Hypothalamus (tissue), 51 donors: ENCODE results near the gene GMEB2.
A peak's percentile ranks its signal among the peaks of the same experiment; 100 is the strongest.
"Not testable (repeated sequence)": the region's sequence is repeated elsewhere in the genome, so short reads cannot be mapped to it uniquely, and the experiment has no call there.

ENCODE experiments used
- DNase-seq, 51 donors: peaks; one replicate each; lab custom pipeline; 2025; lab: John Stamatoyannopoulos, UW

GMEB2 gene, protein sequence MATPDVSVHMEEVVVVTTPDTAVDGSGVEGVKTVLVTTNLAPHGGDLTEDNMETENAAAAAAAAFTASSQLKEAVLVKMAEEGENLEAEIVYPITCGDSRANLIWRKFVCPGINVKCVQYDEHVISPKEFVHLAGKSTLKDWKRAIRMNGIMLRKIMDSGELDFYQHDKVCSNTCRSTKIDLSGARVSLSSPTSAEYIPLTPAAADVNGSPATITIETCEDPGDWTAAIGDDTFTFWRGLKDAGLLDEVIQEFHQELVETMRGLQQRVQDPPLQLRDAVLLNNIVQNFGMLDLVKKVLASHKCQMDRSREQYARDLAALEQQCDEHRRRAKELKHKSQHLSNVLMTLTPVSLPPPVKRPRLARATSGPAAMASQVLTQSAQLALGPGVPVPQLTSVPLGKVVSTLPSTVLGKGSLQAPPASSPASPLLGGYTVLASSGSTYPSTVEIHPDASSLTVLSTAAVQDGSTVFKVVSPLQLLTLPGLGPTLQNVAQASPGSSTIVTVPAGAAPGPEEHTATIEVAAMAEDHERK

DNA sequence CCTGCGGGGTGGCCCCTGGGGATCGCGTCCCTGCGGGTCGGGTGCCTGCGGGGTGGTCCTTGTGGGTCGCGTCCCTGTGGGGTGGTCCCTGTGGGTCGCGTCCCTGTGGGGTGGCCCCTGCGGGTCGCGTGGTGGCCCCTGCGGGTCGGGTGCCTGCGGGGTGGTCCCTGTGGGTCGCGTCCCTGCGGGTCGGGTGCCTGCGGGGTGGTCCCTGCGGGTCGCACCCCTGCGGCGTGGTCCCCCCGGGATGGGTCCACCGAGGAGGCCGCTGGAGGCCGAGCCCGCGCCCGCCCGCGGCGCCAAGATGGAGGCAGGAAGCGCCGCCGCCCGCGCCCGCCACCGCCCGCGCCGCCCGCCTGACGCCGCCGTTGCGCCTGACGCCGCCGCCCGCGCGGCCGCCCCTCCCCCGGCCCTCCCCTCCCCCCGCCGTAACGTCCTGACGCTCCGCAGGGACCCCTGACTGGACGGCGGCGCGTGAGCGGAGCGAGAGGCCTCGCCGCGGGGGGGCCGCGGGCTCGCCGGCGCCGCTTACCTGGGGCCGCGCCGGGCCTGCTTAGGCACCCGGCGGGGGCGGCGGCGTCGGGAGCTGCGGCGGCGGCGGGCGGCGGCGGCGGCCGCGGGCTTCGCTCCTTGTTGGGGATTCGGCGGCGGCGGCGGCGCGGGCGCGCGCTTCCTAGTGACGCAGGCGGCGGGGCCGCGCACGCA, at the start of gene GMEB2:
TSS of gene GMEB2 (minus strand) at position 678 of the 705 bp plus-strand sequence. CDS start 7,704 bp downstream, outside the sequence.
- peak in 50 of 51 donors; percentile 38 to 91 (median 76) for DNase-seq

DNA sequence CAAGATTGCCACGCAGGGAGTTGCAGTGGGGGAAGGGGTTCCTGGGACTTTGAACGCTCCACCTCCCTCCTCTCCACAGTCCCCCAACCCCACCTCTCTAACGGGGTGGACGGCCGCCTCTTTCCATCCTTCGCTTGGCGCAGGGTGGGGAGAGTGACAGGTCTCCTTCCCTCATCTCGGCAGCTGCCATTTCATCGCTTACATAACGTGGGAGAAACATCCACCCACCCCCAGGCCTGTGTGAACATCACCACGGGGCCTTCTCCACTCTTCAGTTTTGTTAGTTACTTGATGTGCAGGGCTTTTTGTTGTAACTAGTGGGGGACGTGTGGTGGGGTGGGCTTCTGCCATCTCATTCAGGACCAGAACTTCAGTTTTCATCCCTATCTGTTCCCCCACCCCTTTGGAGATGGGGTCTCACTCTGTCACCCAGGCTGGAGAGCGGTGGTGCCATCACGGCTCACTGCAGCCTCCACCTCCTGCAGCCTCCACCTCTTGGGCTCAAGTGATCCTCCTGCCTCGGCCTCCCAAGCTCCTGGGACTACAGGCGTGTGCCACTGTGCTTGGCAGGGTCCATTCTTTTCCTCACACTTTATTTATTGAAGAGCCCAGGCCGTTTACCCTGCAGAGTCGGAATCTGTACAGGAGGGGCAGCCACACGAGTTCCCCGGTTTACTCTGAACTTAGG, 48.9 kb upstream of the GMEB2 start:
- DNase-seq, result no peak

DNA sequence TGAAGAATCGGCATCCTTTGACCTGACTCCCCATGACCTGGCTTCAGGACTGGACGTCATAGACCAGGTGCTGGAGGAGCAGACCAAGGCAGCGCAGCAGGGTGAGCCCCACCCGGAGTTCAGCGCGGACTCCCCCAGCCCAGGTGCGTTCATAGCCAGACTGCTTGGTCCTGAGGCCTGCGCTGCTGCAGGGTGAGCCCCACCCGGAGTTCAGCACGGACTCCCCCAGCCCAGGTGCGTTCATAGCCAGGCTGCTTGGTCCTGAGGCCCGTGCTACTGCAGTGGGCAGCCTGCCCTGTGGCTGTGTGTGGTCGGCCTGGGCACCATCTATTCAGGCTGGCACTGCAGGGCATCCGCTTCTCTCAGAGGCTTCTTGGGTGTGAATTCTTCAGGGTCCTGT, 47.0 kb upstream of the GMEB2 start:
- no peak for DNase-seq

DNA sequence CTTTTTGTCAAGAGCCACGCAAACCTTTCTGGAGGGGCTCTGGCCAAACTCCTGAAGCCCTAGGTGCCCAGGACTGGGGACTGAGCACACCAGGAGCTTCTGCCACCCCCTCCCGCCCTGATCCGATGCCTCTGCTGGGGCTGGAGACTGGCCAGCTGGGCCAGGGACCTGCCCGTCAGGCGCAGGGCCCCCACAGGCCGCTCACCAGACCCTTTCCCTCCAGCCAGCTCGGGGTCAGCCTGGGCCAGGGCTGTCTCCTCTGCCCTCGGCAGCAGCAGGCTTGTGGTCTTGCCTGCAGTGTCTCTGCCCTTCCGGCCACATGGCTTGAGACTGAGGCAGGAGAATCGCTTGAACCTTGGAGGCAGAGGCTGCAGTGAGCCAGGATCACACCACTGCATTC, 45.8 kb upstream of the GMEB2 start:
- no peak for DNase-seq

DNA sequence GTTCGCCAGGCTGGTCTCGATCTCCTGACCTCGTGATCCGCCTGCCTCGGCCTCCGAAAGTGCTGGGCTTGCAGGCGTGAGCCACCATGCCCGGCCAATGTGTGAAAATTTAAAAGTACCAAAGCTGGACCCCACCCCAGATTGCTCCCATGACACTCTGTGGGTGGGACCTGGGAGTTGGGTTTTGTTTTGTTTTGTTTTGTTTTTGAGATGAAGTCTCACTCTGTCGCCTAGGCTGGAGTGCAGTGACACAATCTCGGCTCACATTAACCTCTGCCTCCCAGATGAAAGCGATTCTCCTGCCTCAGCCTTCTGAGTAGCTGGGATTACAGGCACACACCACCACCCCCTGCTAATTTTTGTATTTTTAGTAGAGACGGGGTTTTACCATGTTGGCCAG, 44.8 kb upstream of the GMEB2 start:
- DNase-seq, result not testable (repeated sequence)

DNA sequence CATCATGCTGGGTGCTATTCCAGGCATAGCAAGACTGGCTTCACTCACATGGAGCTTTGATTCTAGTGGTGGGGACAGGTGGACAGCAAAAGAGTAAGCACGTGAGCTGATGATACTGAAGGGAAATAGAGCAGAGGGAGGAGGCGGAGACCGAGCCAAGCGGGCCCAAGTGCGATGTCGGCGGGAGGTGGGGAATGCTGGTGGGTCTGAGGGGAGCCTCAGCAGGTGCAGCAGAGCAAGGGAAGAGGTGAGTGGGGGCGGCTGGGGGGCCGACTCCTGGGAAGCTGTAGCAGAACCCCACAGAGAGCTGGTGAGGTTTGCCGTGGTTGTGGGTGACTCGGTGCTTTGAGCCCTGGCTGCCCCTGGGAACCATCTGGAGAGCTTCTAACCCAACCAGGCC, 41.5 kb upstream of the GMEB2 start:
- no peak for DNase-seq

DNA sequence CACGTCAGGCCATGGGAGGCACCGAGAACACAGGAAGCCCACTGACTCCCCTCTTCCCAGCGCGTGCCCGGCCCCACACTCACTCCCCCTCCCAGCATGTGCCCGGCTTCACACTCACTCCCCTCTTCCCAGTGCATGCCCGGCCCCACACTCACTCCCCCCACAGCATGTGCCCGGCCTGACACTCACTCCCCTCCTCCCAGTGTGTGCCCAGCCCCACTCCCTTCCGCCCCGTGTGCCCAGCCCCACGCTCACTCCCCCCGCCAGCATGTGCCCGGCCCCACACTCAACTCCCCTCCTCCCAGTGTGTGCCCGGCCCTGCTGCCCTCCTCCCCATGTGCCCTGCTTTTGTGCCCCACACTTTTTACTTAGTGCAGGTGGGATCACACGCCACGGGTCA, 41.0 kb upstream of the GMEB2 start:
- DNase-seq, result no peak

DNA sequence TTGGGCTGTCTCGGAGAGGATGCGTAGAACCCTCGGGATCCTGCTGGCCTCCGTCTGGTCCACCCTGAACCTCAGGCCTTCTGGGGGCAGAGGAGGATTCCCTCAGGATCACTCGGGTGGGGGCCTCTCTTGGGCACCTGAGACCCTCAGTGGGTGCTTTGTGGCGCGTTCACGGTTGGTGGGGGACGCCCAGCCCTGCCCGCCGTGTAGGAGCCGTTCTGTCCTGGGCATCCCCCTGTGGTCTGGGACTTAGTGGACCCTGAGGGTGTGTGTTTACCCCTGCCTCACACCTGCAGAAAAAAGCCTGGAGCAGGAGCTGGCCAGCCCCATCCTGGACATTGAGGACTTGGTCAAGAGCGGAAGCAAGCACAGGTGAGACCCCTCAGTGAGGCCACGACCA, 38.8 kb upstream of the GMEB2 start:
- DNase-seq, result no peak

DNA sequence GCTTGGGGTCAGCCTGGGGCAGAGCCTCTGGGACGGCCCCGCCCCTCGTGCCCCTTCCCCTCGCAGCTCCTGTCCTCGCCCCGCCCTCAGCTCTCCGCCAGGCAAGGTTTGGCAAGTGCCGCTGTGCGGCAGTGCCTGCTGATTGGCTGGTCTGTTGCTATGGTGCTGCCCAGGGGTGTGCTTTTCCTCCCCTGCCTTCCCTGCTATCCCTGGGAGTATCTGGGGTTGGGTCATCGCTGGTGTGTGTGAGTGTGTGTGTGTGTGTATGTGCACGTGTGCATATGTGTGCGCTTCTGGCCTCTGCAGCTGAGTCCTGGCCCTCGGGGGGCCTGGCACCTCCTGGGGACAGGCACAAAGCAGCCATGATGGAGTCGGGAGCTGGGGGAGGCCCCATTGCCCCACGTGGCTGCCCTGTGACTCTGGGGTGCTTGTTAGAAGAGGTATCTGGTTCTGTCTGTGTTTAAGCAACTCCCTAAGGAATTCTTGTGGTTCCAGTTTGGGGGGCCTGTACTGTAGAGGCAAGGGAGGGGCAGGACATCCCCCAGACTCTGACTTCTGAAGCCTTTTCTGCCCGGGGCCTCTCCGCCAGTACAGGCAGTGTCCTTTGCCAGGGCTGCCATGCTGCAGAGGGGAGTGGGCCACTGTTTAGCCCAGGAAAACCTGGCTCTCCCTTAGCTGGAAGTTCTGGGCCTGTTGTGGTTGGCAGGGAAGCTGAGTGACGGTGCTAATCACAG, 38.1 kb upstream of the GMEB2 start:
- DNase-seq, result peak in 32 of 51 donors; percentile 5 to 74 (median 44)

DNA sequence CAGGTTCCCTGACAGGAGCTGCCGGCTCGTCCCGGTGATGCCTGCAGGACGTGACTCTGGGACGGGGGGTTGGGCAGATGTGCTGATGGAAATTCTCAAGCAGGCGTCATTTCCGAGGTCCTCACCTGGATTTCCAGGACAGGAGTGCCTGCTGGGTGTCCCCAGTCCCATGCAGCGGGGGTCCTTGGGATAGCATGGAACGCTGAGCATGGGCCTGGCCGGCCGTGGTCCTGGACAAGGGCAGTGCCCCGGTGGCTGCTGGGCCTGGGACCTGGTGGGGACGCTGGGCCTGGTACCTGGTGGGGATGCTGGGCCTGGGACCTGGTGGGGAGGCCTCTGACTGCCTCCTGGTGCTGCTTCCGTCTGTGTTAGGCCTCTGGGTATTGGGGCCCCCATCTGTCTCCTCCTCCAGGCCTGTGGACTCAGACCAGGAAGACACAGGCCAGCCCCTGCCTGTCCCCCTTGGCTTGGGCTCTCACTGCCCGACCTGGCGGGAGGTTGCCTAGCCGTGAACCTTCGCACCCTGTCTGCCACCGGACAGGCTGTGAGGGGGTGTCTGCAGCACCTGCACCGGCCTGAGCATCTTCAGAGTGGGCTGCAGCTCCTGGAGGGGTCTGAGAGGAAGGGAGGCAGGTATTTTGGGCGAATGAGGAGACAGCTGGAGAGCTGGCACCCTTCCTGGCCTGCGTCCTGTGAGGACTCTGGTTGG, 37.4 kb upstream of the GMEB2 start:
- no peak for DNase-seq

DNA sequence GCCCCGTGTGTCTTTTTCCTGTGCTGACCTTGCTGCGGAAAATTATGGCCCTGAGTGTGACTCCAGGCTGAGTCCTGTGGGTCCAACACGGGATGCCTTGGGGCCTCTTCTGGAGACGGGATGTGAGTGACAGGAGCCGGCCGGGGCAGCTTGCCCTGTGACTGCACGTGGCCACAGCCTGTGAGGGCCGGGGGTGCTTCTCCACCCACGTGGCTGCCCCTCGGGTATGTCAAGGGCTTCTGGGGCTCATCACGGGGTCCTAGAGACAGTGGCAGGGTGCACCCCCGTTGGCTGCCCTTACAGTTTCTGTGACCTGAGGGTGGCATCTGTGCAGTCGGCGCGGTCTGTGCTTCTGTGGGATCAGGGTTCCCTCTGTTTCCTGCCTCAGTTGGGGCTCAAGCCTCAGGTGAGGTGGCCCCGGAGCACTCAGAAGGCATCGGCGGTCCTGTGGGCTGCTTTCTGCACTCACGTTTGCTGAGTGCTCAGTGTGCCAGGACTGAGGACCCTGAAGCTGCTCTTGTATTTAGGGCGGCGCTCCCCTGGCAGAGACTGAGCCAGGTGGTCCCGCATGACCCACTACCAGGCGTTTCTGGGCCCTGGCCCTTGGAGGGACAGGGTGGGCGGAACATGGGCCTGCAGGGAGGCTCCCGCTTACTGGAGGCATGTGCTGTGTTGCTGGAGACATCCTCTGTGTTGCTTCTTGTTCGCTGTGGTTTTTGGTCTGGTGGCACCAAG, 36.6 kb upstream of the GMEB2 start:
- no peak for DNase-seq

DNA sequence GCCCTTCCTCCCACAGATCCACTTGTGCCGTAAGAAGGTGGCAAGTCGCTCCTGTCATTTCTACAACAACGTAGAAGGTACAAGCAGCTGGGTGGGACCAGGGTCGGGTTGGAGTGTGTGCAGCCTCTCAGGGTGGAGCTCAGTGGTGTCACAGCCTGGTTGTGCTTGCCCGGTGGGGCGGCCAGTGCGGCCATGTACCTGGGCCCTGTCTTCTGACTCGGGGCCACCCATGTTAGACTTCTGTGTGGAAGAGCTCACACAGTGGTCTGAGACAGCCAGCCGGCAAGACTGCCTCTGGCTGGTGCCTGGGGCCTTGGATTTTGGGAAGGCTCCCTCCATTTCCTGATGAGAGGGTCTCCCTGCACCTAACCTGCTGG, 35.9 kb upstream of the GMEB2 start:
- DNase-seq, result no peak

DNA sequence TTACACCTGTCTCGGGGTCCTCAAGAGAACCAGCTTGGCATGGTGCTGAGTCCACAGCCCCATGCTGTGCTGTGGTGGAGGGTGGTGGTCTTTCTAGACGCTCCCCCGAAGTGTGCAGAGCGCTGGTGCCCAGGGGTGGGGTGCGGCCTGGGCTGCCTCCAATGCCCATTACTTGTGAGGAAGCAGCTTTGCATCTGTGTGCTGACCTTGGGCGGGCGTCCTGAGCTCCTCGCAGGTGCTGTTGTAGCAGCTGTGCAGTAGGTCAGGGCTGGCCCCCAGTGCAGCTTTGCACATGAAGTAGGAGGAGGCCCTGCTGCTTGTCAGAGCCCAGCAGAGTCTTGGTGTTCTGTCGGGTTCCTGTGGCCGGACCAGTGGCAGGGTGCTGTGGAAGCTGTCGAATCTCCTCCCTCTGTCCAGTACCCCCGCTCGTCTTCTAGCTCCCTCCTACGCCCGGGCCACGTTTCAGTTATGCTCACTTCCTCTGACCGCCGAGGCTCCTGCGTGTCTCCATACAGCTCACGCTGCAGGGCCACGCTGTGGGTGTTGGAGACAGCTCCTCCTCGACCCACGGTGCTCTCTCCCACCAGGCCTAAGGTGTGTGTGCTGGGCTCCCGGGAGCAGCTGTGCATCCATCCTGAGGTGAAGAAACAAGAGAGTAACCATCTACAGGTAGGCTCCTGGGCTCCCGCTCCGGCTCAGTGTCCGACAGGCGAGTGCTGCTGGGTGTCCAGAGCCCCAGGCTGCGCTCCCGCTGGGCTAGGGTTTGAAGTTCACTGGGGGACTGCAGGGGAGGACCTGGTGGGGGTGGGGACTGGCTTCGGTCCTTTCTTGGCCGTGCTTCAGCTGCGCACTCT, 35.3 kb upstream of the GMEB2 start:
- DNase-seq, result no peak

DNA sequence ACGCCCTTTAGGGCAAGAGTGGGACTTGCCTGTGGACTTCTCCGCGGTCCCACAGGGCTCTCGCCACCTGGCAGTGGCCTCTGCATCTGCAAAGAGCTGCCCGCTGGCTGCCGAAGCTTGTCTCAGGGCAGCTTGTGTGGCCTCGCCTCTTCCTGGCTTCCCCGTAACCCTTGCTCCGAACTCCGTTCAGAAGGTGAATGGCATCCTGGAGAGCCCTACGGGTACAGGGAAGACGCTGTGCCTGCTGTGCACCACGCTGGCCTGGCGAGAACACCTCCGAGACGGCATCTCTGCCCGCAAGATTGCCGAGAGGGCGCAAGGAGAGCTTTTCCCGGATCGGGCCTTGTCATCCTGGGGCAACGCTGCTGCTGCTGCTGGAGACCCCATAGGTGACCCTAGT, 34.2 kb upstream of the GMEB2 start:
- DNase-seq, result no peak

DNA sequence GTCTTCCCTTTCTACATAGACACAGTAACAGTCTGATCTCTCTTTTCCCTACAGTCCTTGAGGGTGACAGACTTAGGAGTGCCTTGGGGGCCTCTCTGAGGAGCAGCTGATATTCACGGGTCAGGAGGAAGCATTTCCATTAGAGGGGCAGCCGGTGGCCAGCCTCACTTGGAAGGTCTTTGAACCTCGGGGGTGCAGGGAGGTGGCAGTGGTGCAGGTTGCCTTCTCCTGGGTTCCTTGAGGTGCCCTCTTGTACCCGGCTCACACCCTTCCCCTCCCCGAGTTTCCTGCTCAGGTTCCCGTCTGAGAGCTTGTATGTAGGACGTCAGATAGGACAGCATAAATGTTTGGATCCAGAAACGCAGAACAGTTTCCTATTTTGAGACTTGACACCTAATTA, 33.7 kb upstream of the GMEB2 start:
- no peak for DNase-seq

DNA sequence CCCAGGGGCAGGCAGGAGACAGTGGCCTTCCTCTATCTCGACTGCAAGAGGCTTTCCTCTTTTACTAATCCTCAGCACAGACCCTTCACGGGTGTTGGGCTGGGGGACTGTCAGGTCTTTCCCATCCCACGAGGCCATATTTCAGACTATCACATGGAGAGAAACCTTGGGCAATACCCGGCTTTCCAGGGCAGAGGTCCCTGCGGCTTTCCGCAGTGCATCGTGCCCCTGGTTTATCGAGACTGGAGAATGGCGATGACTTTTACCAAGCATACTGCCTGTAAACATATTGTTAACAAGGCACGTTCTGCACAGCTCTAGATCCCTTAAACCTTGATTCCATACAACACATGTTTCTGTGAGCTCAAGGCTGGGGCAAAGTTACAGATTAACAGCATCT, 33.3 kb upstream of the GMEB2 start:
- not testable (repeated sequence) for DNase-seq

DNA sequence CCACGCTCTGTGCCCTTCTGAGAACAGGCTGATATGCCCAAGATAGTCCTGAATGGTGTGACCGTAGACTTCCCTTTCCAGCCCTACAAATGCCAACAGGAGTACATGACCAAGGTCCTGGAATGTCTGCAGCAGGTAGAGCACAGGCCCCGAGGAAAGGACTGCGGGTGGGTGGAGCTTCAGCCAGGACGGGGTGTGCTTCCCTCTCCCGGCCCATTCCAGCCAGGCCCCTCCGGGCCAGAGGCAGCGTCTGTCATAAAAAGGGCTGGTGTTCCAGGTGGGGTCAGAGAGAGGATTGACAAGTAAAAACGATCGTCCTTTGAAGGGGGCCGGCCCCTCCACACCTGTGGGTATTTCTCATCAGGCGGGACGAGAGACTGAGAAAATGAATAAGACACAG, 32.5 kb upstream of the GMEB2 start:
- no peak for DNase-seq

DNA sequence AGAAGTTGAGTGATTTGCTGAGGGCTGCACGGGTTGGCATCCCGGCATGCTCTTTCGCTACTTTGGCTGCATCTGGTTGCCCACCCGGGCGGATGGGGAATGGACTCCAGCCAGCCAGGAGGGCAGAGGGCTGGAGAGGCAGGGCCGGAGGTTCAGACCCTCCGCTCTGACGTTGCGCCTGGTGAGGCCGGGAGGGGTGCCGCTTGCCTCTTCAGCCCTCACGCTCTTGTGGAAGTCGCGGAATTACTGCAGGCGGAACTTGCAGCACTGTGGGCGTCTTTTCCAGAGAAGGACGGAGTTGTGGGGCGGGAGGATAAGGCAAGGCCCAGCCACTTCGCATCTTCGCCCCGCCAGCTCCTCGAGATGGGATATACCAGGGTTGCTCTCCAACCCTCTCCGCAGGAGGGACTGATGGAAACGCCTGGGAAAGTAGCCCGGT, 31.9 kb upstream of the GMEB2 start:
- DNase-seq, result peak in 3 of 51 donors; percentile 54 to 59 (median 57)
